ENCODE measurements around the gene KIAA1328. TPM values are rescaled to one million over a fixed set of nuclear protein-coding genes. Genes with fewer than 3 reads are reported as not detected.
"Not testable (repeated sequence)": the region's sequence is repeated elsewhere in the genome, so short reads cannot be mapped to it uniquely, and the experiment has no call there.

Gene KIAA1328
- total and polyA plus RNA-seq, 2 donors, result 4.2 to 6.1 TPM

GRCh38 chr18:36808681-36809080, 20.2 kb upstream of the KIAA1328 start:
- no peak for DNase-seq (ENCODE audit: low read depth in 6 of 9, low spot score in 9 of 9)
- no peaks in the 10 kb centered on the region for H3K9me3 ChIP-seq (ENCODE audit: control insufficient read depth in 2 of 2, insufficient read depth in 1 of 2, low read length in 1 of 2)
- H3K36me3 ChIP-seq (ENCODE audit: control insufficient read depth in 2 of 2, insufficient read depth in 2 of 2, low read length in 1 of 2), result peaks cover 44 to 71% of the 10 kb centered on the region in 2 donors
- no peak overlapping the region for H3K27ac ChIP-seq (ENCODE audit: low read depth in 1 of 2, low read length in 1 of 2)
- H3K4me3 ChIP-seq (ENCODE audit: low read length in 2 of 2), result no peak overlapping the region
- no peaks in the 10 kb centered on the region for H3K4me1 ChIP-seq (ENCODE audit: control insufficient read depth in 2 of 2, insufficient read depth in 2 of 2, low read length in 2 of 2)
- no peaks in the 10 kb centered on the region for H3K27me3 ChIP-seq (ENCODE audit: control insufficient read depth in 2 of 2, insufficient read depth in 1 of 2, low read length in 1 of 2)
- WGBS, result 95% methylated on average over 2 of the region's 2 CpGs

- 57% methylated on average over 6 of the region's 6 CpGs for WGBS
- Histone ChIP-seq H3K4me1 (ENCODE audit: control insufficient read depth in 2 of 2, insufficient read depth in 2 of 2, low read length in 2 of 2) (no peaks in the 10 kb centered on the region), H3K9me3 (ENCODE audit: control insufficient read depth in 2 of 2, insufficient read depth in 1 of 2, low read length in 1 of 2) (no peaks in the 10 kb centered on the region), H3K4me3 (ENCODE audit: low read length in 2 of 2) (no peak overlapping the region), H3K36me3 (ENCODE audit: control insufficient read depth in 2 of 2, insufficient read depth in 2 of 2, low read length in 1 of 2) (peaks cover 35 to 69% of the 10 kb centered on the region in 2 donors), H3K27me3 (ENCODE audit: control insufficient read depth in 2 of 2, insufficient read depth in 1 of 2, low read length in 1 of 2) (no peaks in the 10 kb centered on the region), H3K27ac (ENCODE audit: low read depth in 1 of 2, low read length in 1 of 2) (no peak overlapping the region)
- peak; percentile 19 to 76 (median 42) for DNase-seq (ENCODE audit: low read depth in 6 of 9, low spot score in 9 of 9)
Measured at GRCh38 chr18:36809590-36810381, 19.1 kb upstream of the KIAA1328 start.

GRCh38 chr18:36811430-36811829, 17.5 kb upstream of the KIAA1328 start:
- no peak for DNase-seq (ENCODE audit: low read depth in 6 of 9, low spot score in 9 of 9)
- no peaks in the 10 kb centered on the region for H3K9me3 ChIP-seq (ENCODE audit: control insufficient read depth in 2 of 2, insufficient read depth in 1 of 2, low read length in 1 of 2)
- peaks cover 32 to 59% of the 10 kb centered on the region in 2 donors for H3K36me3 ChIP-seq (ENCODE audit: control insufficient read depth in 2 of 2, insufficient read depth in 2 of 2, low read length in 1 of 2)
- WGBS, result 99% methylated on average over 3 of the region's 3 CpGs
- no peak overlapping the region for H3K27ac ChIP-seq (ENCODE audit: low read depth in 1 of 2, low read length in 1 of 2)
- no peaks in the 10 kb centered on the region for H3K4me1 ChIP-seq (ENCODE audit: control insufficient read depth in 2 of 2, insufficient read depth in 2 of 2, low read length in 2 of 2)
- no peaks in the 10 kb centered on the region for H3K27me3 ChIP-seq (ENCODE audit: control insufficient read depth in 2 of 2, insufficient read depth in 1 of 2, low read length in 1 of 2)
- H3K4me3 ChIP-seq (ENCODE audit: low read length in 2 of 2), result no peak overlapping the region

- Histone ChIP-seq H3K27ac (ENCODE audit: low read depth in 1 of 2, low read length in 1 of 2) (no peak overlapping the region), H3K36me3 (ENCODE audit: control insufficient read depth in 2 of 2, insufficient read depth in 2 of 2, low read length in 1 of 2) (peaks cover 29 to 61% of the 10 kb centered on the region in 2 donors)
- DNase-seq (ENCODE audit: low read depth in 6 of 9, low spot score in 9 of 9), result no peak
Measured at GRCh38 chr18:36811955-36812354, 17.0 kb upstream of the KIAA1328 start.

GRCh38 chr18:36812678-36813077, 16.2 kb upstream of the KIAA1328 start:
- H3K27ac ChIP-seq (ENCODE audit: low read depth in 1 of 2, low read length in 1 of 2), result no peak overlapping the region
- 95% methylated on average over 3 of the region's 3 CpGs for WGBS
- H3K9me3 ChIP-seq (ENCODE audit: control insufficient read depth in 2 of 2, insufficient read depth in 1 of 2, low read length in 1 of 2), result no peaks in the 10 kb centered on the region
- no peak for DNase-seq (ENCODE audit: low read depth in 6 of 9, low spot score in 9 of 9)
- H3K36me3 ChIP-seq (ENCODE audit: control insufficient read depth in 2 of 2, insufficient read depth in 2 of 2, low read length in 1 of 2), result peaks cover 28 to 61% of the 10 kb centered on the region in 2 donors
- H3K4me3 ChIP-seq (ENCODE audit: low read length in 2 of 2), result no peak overlapping the region
- no peaks in the 10 kb centered on the region for H3K4me1 ChIP-seq (ENCODE audit: control insufficient read depth in 2 of 2, insufficient read depth in 2 of 2, low read length in 2 of 2)
- no peaks in the 10 kb centered on the region for H3K27me3 ChIP-seq (ENCODE audit: control insufficient read depth in 2 of 2, insufficient read depth in 1 of 2, low read length in 1 of 2)

More at GRCh38 chr18:36811955-36812354, 17.0 kb upstream of the KIAA1328 start:
- H3K9me3 ChIP-seq (ENCODE audit: control insufficient read depth in 2 of 2, insufficient read depth in 1 of 2, low read length in 1 of 2), result no peaks in the 10 kb centered on the region
- no peaks in the 10 kb centered on the region for H3K4me1 ChIP-seq (ENCODE audit: control insufficient read depth in 2 of 2, insufficient read depth in 2 of 2, low read length in 2 of 2)
- no peaks in the 10 kb centered on the region for H3K27me3 ChIP-seq (ENCODE audit: control insufficient read depth in 2 of 2, insufficient read depth in 1 of 2, low read length in 1 of 2)
- H3K4me3 ChIP-seq (ENCODE audit: low read length in 2 of 2), result no peak overlapping the region

GRCh38 chr18:36813101-36813775, 15.7 kb upstream of the KIAA1328 start:
- Histone ChIP-seq H3K4me1 (ENCODE audit: control insufficient read depth in 2 of 2, insufficient read depth in 2 of 2, low read length in 2 of 2) (no peaks in the 10 kb centered on the region), H3K4me3 (ENCODE audit: low read length in 2 of 2) (no peak overlapping the region), H3K36me3 (ENCODE audit: control insufficient read depth in 2 of 2, insufficient read depth in 2 of 2, low read length in 1 of 2) (peaks cover 24 to 62% of the 10 kb centered on the region in 2 donors), H3K9me3 (ENCODE audit: control insufficient read depth in 2 of 2, insufficient read depth in 1 of 2, low read length in 1 of 2) (no peaks in the 10 kb centered on the region), H3K27ac (ENCODE audit: low read depth in 1 of 2, low read length in 1 of 2) (no peak overlapping the region), H3K27me3 (ENCODE audit: control insufficient read depth in 2 of 2, insufficient read depth in 1 of 2, low read length in 1 of 2) (no peaks in the 10 kb centered on the region)
- 96% methylated on average over 4 of the region's 4 CpGs for WGBS
- DNase-seq (ENCODE audit: low read depth in 6 of 9, low spot score in 9 of 9), result no peak

GRCh38 chr18:36813824-36814223, 15.1 kb upstream of the KIAA1328 start:
- no peak overlapping the region for H3K27ac ChIP-seq (ENCODE audit: low read depth in 1 of 2, low read length in 1 of 2)
- H3K36me3 ChIP-seq (ENCODE audit: control insufficient read depth in 2 of 2, insufficient read depth in 2 of 2, low read length in 1 of 2), result peaks cover 27 to 64% of the 10 kb centered on the region in 2 donors

GRCh38 chr18:36814994-36815393, 13.9 kb upstream of the KIAA1328 start:
- DNase-seq (ENCODE audit: low read depth in 6 of 9, low spot score in 9 of 9), result no peak
- Histone ChIP-seq H3K27me3 (ENCODE audit: control insufficient read depth in 2 of 2, insufficient read depth in 1 of 2, low read length in 1 of 2) (no peaks in the 10 kb centered on the region), H3K27ac (ENCODE audit: low read depth in 1 of 2, low read length in 1 of 2) (no peak overlapping the region), H3K4me3 (ENCODE audit: low read length in 2 of 2) (no peak overlapping the region), H3K36me3 (ENCODE audit: control insufficient read depth in 2 of 2, insufficient read depth in 2 of 2, low read length in 1 of 2) (peaks cover 29 to 64% of the 10 kb centered on the region in 2 donors), H3K9me3 (ENCODE audit: control insufficient read depth in 2 of 2, insufficient read depth in 1 of 2, low read length in 1 of 2) (no peaks in the 10 kb centered on the region), H3K4me1 (ENCODE audit: control insufficient read depth in 2 of 2, insufficient read depth in 2 of 2, low read length in 2 of 2) (no peaks in the 10 kb centered on the region)
- WGBS, result 43% methylated on average over 1 of the region's 1 CpG

More at GRCh38 chr18:36813824-36814223, 15.1 kb upstream of the KIAA1328 start:
- H3K4me1 ChIP-seq (ENCODE audit: control insufficient read depth in 2 of 2, insufficient read depth in 2 of 2, low read length in 2 of 2), result no peaks in the 10 kb centered on the region
- 98% methylated on average over 3 of the region's 3 CpGs for WGBS
- H3K9me3 ChIP-seq (ENCODE audit: control insufficient read depth in 2 of 2, insufficient read depth in 1 of 2, low read length in 1 of 2), result no peaks in the 10 kb centered on the region
- H3K4me3 ChIP-seq (ENCODE audit: low read length in 2 of 2), result no peak overlapping the region
- no peak for DNase-seq (ENCODE audit: low read depth in 6 of 9, low spot score in 9 of 9)
- no peaks in the 10 kb centered on the region for H3K27me3 ChIP-seq (ENCODE audit: control insufficient read depth in 2 of 2, insufficient read depth in 1 of 2, low read length in 1 of 2)

- H3K27me3 ChIP-seq (ENCODE audit: control insufficient read depth in 2 of 2, insufficient read depth in 1 of 2, low read length in 1 of 2); H3K27ac ChIP-seq (ENCODE audit: low read depth in 1 of 2, low read length in 1 of 2); H3K4me1 ChIP-seq (ENCODE audit: control insufficient read depth in 2 of 2, insufficient read depth in 2 of 2, low read length in 2 of 2); H3K4me3 ChIP-seq (ENCODE audit: low read length in 2 of 2); H3K9me3 ChIP-seq (ENCODE audit: control insufficient read depth in 2 of 2, insufficient read depth in 1 of 2, low read length in 1 of 2); DNase-seq (ENCODE audit: low read depth in 6 of 9, low spot score in 9 of 9): not testable (repeated sequence)
- H3K36me3 ChIP-seq (ENCODE audit: control insufficient read depth in 2 of 2, insufficient read depth in 2 of 2, low read length in 1 of 2), result peaks cover 29 to 58% of the 10 kb centered on the region in 2 donors
Measured at GRCh38 chr18:36816096-36816495, 12.8 kb upstream of the KIAA1328 start.

Measured in thymus (tissue), 11 donors.